GM13977 (cell line): ENCODE data around the gene SYNPO.

Experiments
- DNase-seq: peaks from one replicate; pipeline ENCODE4 v3.0.0; 2012; ENCODE audit warnings: low spot score
- in situ Hi-C: fragments of 300-500 bp; cut with MboI; formaldehyde crosslinking; loops from one replicate; pipeline ENCODE4 v1.12.0; 2022; ENCODE audit warnings: low sequenced_read_pairs, low pct_unique_long_range_greater_than_20kb, mixed read lengths, inconsistent platforms; ENCODE audit not compliant: unreplicated experiment
- TF ChIP-seq, protein P1 (sequence below): IDR thresholded peaks from 2 replicates; pipeline ENCODE4 v1.5.1; 2012; ENCODE audit warnings: mild to moderate bottlenecking, control low read depth; ENCODE audit not compliant: insufficient read depth; ENCODE audit errors: extremely low read depth, missing control alignments

Gene SYNPO

GRCh38 chr5:150627731-150628545, 12.5 kb upstream of the SYNPO start:
- in situ Hi-C loops = no loop called here
- TF ChIP-seq, protein P1, sequence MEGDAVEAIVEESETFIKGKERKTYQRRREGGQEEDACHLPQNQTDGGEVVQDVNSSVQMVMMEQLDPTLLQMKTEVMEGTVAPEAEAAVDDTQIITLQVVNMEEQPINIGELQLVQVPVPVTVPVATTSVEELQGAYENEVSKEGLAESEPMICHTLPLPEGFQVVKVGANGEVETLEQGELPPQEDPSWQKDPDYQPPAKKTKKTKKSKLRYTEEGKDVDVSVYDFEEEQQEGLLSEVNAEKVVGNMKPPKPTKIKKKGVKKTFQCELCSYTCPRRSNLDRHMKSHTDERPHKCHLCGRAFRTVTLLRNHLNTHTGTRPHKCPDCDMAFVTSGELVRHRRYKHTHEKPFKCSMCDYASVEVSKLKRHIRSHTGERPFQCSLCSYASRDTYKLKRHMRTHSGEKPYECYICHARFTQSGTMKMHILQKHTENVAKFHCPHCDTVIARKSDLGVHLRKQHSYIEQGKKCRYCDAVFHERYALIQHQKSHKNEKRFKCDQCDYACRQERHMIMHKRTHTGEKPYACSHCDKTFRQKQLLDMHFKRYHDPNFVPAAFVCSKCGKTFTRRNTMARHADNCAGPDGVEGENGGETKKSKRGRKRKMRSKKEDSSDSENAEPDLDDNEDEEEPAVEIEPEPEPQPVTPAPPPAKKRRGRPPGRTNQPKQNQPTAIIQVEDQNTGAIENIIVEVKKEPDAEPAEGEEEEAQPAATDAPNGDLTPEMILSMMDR = no peak
- no peak for DNase-seq

- no peak for DNase-seq
- in situ Hi-C loops = no loop called here
- TF ChIP-seq, protein P1 = no peak
Measured at GRCh38 chr5:150628936-150629485, 11.4 kb upstream of the SYNPO start.

GRCh38 chr5:150630016-150630415, 10.4 kb upstream of the SYNPO start:
- no peak for DNase-seq
- in situ Hi-C loops = no loop called here
- TF ChIP-seq, protein P1 = no peak

- in situ Hi-C loops = no loop called here
- TF ChIP-seq, protein P1 = no peak
- no peak for DNase-seq
Measured at GRCh38 chr5:150630461-150631325, 9.8 kb upstream of the SYNPO start.

- in situ Hi-C loops = no loop called here
Measured at GRCh38 chr5:150631326-150631701, 9.1 kb upstream of the SYNPO start.

More at GRCh38 chr5:150631326-150631701, 9.1 kb upstream of the SYNPO start:
- no peak for DNase-seq
- TF ChIP-seq, protein P1 = no peak
